GM21717 (cell line): Measurements from ENCODE around the gene PRPSAP1.

Experiments
- ATAC-seq: cut with Tn5 transposase; IDR thresholded peaks from one replicate; pipeline ENCODE4 v1.9.1; 2021; ENCODE audit warnings: mild to moderate bottlenecking, moderate library complexity; ENCODE audit not compliant: unreplicated experiment

The PRPSAP1 gene

DNA sequence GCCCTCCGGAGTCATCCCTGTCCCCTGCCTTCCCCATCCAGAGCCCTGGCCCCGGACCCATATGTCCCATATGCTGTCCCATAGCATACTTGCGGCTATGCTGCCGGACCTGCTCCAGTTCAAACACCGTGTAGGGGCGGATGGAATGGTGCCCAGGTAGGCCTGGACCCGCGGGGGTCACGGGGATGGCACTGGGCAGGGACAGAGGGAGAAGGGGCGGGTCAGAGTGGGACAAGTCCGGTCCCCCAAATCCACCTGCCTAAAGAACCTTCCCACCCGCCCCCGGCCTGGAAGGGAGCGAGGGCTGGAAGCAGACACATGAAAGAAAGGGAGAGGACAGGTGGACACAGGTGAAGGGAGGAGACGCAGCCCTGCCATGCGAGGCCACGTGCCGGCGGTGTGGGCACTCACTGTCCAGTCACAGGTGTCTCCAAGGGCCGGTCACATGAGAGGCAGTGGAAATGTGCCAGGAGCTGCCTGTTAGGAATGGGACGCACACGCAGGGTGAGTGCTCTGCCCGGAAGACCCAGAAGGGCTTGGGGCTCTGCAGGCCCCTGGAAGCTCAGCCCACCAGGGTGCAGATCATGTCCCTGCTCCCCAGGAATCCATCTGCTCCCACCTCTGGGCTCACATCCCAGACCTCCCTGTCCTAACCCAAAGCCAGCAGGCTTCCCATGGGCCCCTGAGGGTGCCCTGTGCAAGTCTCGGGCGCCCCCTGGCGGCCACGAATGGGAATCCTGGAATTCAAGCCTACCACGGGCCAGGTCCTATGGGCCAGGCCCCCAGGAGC is 74.6 kb downstream of the PRPSAP1 start:
- peak; percentile 44 for ATAC-seq

DNA sequence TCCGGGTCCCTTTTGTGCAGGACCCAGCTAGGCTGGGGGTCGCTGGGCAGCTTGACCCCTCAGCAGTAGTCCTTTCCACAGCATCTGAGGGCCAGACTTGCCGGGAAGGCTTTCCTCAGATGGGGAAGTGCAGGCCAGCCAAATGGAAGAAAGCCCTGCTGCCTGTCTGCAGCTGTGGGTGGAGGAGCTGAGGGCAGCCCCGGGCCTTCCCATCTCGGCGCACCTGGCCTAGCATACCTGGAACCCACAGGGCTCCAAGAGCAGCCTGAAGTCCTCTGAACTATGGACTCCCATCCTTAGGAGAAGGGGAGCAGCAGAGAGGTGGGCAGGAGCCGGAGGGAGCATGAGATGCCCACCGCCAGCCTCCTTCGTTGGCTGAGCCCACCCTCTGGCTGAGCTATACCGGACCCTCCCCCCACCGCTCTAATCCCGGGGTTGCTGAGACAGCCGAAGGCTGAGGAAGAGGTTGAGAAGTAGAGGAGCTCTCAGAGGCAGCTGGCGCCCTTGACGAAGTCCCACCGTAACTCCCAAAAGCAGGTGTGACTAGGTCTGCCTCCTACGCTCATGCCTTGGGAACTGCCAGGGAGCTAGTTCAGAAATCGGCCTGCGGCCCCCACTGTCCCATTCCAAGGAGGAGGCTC is 75.3 kb downstream of the PRPSAP1 start:
- ATAC-seq: no peak

DNA sequence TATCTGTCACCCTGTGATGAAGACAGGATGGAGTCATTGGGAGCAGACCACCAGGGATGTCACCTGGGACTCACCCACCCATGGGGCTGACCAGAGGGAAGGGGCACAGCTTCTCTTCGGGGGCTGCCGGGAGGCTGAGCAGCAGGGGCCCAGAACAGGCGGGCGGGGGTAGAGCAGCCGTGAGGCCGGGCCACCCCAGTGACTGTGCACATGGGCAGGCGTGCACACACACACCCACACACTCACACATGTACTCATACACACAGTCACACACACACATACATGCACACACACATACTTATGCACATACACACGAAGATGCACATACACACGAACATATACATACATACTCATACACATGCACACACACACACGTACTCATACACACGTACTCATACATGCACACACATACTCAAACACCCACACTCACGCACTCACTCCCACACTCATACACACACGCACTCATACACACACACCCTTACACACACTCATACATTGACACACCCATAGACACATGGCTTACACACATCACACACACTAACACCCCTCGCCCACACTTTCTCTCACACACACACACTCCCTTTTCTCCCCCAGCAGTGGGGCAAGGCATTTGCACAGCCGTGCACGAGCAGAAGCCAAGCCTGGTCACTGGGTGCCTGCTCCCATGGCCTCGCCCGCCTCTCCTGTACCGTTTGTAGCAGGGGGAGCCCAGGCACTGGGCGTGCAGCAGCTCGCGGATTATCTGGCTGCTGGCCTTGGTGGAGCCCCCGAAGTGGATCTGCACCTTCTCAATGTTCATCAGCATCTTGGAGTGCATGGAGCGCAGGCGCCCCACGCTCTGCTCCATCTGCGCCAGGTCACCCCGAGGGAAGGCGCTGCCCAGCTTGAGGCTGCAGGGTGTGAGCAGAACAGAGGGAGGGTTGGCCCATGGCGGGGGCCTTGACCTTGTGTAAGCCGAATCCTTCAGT is 76.1 kb downstream of the PRPSAP1 start:
- ATAC-seq: no peak

DNA sequence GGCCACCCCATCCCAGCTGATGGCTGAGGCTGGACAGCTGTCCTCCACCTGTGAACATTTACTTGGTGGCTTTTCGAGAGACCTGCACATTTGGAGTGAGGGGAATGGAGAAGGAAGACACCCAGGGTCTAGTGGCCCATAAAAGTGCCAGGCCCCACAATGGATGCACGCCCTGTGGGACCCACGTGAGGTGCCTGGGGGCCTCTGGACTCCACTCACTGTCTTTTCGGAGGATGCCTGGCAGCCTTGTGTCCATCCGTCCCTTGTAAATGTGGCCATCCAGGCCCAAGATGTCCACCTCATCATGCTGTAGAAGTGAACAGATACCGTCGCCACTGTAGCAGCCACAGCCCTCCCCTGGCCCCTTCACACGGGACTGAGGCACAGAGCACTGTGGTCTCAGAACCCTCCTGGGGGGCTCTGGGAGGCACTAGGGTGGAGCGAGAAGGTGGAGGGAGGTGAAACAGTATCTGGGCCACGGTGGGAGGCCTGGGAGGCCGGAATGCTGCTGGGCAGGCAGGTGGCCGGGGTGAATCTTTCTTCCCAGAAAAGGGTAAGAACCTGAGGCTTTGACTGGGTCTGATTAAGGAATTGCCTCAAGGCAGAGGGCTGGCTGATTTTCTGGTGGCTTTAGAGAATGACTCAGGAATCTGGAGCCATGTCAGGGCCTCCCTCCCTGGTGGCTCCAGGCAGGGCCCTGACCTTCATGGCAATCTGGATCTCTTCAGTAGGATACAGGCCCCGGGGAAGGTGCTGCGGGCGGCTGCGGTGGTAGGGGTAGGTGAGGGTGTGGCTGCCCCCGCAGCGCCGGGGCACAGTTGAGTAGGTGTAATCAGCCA is 77.0 kb downstream of the PRPSAP1 start:
- no peak for ATAC-seq

DNA sequence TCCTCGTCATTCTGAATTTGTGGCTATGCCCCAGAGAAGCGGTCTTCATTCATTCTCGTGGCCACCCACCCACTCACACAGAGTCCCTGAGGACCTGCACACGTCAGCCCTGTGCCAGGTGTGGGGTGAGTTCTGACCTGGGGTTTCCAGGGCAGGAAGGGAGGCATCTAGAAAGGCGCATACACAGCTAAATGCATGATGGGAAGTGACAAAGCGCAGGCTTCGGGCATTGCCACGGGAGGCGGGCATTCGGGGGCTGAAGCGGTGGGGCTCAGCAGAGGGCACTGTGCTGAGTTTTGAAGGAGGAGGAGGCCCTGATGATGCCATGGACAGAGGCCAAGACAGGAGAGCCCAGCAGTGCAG is 77.7 kb downstream of the PRPSAP1 start:
- ATAC-seq: no peak

DNA sequence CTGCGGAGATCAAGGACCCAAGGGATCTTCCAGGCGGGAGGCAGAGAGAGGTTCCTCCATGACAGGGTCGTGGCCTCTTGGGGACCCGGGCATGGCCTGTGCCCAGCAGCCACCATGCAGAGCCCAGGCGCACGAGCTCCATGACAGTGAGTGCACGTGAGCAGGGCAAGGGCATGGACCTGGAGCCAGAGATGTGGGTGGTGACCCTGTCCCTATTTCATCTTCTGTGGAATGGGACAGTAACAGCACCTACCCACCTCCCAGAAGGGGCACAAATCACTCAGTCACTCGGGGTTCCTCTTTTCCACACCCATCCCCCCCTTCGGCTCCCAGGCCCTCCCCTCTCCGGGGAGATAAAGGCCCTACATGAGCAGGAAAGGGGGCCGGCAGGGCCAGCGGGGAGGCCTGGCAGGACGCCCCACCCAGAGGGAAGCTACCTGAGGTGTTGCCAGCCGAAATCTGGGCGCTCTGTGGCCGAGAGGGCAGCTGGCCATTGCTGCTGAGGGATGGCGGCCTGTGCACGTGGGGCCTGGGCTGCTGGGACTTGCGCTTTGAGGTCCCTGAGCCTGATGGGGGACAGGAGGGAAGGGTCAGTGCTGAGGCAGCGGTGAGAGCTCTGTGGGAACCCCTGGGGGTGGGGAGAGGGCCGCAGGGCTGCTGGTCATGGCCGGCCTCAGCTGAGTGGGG is 78.2 kb downstream of the PRPSAP1 start:
- no peak for ATAC-seq

DNA sequence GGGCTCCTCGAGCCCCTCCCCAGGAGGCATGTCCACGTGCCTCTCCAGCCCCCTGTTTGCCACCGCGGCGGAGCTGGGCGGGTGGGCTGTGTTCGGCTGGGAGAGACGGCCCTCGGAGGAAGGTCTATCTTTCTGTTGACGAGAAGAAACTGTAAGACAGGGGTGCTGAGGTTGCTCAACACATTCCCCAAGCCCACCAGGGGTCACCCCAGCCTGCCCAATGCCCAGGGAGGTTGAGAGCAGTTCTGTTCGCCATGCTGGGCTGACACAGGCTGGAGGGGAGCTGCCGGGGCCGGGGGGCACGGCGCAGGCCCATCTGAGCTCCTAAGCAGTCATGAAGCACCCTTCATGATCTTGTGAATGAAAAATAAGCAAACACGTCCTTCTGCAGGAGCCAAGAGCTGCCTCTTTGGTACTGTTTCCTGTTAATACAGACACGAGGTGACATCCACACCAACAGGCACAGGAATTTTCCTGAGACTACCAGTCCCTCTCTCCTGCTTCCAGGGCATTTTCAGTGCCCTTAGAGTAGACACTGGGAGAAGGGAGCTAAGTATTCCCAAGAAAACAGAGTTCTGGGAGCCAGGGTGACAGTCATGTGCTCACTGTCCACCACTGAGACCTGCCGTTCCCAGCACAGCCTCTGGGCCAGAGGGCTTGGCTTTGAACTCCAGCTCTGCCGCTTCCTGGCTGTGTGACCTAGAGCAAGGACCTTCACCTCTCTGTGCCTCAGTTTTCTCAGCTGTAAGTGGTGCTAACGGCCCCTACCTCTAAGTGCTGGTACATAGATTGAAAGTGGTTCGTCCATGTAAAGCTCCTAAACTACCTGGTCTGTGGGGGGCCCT is 79.4 kb downstream of the PRPSAP1 start:
- no peak for ATAC-seq

DNA sequence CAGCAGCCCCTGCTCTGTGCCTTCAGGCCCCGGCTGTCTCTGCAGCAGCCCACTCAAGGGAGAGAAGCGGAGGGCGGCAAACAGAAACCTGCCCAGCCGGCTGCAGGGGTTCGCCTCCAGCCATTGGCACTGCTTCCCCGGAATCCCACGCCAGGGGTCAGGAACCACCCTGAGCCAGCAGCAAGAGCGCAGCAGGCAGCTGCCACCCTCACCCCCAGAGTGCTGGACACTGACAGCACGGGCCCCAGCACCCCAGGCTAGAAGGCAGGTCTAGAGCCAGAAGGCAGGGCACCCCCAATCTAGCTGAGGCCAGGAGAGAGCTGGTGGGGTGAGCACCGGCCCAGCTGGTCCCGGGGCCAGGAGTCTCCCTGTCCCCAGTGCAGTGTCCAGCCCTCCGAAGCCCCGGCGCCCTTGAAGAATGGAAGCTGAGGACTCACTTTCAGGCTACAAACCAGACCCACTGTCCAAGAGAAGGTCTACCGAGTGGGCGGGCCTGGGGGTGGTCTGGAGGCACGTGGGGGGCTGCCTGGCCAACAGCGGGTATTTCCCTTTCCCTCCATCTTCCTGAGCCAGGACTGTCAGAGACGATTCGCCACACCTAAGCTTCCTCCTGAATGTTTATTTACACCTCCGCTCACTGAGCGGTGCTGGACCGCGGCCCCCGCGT is 80.1 kb downstream of the PRPSAP1 start:
- ATAC-seq: no peak

DNA sequence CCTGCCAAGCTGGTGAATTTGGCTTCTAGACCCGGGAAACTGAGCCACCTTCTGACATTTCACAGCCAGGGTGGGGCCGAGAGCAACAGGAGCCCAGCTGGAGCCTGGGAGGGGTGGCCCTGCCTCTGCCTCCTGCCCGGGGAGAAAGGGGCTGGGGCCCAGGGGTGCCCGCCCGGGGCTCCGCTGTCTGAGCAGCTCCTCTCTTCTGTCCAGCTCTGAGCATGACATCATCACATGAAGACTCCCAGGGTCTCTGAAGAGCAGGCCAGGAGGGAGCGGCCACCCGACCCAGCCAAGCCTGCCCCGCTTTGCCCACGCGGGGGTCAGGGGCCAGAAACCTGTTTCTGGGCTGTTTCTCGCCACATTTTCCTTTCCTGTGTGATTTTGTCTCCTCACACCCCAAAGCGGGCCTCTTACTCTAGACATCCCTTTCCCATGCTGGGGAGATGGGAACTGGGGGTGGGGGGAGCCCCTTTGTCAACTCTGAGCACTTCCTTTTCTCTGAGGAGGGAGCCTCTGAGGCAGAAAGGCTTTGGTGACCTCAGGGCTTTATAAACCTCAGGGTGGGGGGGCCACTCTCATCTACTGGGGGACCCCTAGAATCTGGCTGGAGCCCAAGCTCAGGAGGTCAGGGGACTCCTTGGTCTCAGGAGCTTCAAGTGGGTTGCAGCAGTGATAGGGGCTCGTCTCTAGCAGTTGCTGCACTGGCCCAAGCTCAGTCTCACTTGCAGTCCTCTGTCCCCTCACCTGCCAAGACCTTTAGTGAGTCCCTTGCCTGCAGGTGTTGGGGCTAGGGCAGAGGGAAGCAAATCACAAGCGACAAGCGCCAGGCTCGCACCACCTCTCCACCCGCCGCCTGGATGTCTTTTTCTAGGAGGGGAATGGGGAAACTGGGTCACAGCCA is 80.9 kb downstream of the PRPSAP1 start:
- ATAC-seq: peak; percentile 19

DNA sequence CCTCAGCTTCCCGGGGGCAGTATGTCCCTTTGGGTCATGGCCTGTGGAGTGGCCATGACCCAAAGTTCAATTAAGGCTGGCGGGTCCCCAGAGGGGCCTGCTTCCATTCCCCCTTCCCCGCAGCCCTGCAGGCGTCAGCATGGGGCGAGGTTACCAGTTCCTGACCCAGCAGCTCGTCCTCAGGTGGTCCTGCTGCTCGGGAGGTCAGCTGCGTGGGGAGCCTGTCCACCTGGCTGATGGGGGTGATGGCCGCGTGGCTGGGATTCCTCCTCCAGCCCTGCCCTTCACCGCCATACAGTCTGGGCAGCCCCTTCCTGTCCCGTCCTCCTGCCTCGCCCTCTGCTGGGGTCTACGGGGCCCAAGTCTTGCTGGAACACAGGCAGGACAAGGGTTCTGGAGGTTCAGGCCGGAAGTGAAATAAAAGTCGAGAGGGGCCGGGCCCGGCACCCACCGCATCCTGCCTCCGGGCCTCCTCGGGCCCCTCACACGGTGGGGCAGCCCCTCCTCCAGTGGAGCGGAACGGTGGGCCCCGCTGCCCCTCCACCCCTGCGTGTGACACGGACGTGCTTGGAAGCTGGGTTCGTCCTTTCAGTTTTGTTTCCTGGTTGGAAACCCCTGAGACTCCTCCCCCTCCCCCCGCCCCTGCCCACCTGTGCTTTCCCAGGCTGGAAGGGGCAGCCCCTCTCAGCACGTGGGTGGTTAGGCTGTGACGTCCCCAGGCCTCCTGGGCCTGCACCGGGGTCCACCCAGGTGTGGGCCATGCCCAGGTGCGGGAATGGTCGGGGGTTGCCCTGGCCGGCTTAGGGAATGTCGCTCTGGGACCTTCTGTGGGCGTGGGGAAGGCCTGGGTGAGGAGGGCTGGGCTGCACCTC is 81.8 kb downstream of the PRPSAP1 start:
- ATAC-seq: peak; percentile 38

DNA sequence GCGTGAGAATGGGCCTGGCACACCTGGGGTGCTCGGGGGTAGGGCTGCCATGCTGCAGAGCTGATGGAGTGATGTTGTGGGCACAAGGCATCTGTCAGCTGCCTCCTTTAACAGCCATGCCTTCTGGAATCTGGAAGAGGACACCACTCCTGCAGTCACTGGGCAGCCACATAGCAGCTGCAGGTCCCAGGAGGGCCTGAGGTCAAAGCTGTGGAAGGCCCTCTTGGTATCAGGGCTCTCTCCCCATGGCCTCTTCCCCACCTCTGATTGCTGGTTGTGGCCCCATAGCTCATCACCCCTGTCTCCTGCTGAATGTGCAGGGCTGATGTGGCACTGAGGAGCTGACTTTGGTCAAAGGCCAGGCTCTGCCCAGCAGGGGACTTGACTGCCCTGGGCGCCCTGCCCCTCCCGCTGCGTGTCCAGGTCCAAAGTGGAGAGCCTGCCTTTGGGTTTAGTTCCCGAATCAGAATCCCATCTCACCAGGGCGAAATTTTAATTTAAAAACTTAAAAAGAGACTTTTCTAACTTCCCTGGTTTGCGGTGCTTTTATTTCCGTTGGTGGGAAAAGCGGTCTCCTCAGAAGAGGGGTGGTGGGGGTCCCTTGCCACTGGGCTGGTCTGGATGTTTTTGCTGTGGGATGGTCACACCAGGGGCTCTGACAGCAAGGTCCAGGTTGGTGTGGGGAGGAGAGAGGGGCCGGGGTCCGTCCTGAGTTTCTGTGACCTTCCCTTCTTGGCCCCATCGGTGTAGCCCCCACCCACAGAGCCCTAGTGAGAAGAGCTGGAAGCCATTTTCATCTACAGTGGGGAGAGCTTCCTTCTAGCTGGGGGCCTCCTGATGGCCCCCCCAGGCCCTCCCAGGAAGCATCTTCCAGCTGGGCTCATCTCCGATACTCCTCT is 82.7 kb downstream of the PRPSAP1 start:
- ATAC-seq: peak; percentile 2

DNA sequence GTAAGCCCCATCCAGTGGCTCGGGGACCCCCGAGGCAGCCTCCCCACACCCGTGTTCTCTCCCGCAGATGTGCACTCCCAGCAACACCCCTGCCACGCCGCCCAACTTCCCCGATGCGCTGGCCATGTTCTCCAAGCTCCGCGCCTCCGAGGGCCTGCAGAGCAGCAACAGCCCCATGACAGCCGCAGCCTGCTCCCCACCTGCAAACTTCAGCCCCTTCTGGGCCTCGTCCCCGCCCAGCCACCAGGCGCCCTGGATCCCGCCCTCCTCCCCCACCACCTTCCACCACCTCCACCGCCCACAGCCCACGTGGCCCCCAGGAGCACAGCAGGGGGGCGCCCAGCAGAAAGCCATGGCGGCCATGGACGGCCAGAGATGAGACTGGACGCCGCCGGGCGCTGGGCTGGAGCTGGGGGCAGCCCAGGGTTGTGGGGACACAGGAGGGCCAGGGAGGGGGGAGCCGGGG is 83.6 kb downstream of the PRPSAP1 start:
- no peak for ATAC-seq

DNA sequence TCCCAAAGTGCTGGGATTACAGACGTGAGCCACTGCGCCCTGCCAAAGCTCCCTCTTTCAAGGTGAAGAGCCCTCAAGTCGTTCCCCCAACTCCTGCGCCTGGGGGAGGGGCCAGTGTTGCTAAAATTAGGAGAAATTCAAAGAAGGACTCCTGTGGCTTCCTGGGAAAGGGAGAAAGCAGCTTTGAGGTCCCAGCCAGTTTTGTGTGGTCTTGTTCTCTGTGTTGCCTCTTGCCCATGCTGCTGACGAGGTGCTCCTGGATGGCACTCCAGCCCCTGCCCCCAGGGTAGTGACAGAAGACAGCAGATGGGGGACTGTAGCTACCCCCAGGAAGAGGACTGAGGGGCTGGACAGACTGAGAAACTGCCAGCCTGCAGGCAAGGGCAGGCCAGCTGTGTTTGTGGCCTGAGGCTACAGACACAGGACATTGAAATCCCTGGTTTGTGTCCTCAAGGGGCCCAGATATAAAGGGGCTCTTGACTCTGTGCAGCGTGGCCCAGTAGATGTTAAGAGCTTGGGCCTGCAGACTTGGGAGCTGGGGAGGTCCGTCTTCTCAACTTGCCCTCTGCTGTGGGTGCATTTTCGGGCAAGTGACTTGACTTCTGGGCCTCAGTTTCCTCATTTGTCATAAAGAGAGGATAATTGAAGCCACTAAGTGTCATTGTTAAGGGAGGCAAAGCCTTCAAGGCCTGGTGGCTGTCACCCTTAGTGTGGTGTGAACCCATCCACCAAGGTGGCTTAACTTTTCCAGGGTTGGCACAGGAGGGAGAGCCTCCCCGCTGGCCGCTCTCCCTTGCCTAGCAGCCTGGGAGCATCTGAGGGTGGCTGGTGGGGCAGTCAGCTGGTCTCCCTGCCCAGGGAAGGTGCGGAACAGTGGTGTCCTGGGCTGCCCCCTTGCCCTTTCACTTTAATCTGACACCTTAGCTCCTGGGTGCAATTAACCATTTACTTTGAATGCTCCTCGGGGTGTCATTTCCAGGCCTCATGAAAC is 84.4 kb downstream of the PRPSAP1 start:
- no peak for ATAC-seq

DNA sequence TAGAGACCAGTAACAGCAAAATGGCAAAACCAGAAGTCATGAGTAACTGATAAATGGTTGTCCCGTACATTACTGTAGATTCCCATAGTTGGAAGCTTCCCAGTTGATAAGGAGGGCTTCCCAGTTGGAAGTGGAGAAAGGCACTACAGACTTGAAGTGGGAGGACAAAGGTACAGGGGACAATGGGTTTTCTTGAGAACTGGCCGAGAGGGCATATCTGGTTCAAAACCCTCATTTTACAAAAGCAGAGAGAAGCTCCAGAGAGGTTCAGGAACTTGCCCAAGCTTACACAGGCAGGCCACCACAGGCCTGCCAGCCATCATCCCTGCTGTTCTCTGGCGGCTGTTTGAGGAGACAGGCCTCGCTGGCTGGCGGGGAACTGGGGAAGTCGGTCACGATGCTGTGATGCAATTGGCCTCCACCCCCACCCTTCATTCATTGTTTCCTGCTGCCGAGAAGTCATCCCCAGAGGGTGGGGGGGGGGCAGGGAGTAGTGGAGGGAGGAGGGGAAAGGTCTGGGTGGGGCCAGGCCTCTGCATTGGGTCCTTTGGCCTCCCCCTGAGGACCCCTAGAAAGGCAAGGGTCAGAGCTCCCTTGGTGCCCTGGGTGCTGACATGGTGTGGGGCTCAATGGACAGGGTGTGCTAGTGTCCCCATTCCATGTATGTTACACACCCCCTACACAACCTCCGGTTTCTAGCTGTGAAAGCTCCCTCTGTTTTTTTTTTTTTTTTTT is 85.5 kb downstream of the PRPSAP1 start:
- ATAC-seq: no peak
